GM18868 (cell line): Measurements from ENCODE around the gene RNF44.

Experiments
- ATAC-seq: cut with Tn5 transposase; IDR thresholded peaks from one replicate; pipeline ENCODE4 v1.9.1; 2021; ENCODE audit warnings: mild to moderate bottlenecking, moderate library complexity; ENCODE audit not compliant: unreplicated experiment

The RNF44 gene

DNA sequence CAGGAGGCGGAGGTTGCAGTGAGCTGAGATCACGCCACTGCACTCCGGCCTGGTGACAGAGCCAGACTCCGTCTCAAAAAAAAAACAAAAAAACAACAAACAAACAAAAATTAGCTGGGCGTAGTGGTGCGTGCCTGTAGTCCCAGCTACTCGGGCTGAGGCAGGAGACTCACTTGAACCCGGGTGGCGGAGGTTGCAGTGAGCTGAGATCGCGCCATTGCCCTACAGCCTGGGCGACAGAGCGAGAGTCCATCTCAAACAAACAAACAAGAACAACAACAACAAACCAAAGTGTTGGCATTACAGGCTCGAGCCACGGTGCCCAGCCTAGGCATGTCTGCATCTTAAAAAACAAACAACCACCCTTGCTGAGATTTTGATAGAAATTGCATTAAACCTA lies 12.2 kb downstream of the RNF44 start:
- no peak for ATAC-seq

- no peak for ATAC-seq
These were observed 13.1 kb downstream of the RNF44 start for GRCh38 chr5:176524138-176524537.

GRCh38 chr5:176521699-176522263 lies 15.4 kb downstream of the RNF44 start:
- no peak for ATAC-seq

DNA sequence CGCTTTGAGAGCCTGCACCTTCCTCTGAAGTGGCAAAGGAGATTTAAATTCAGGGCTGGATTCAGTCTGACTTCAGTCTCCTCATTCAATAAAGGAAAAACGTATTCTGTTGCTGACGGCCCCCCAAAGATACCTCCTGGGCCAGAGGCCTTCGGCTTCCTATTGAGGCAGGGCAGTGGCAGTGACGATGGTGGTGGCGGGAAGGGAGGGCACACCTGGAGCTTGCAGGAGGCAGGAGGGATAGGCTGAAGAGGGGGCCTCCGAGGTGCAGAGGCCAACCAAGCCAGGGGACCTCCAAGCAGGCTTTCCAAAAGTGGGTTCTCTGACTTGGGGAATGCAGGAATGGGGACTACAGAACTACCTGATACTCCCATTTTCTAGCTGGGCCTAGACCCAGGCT lies 15.9 kb downstream of the RNF44 start:
- ATAC-seq = no peak

DNA sequence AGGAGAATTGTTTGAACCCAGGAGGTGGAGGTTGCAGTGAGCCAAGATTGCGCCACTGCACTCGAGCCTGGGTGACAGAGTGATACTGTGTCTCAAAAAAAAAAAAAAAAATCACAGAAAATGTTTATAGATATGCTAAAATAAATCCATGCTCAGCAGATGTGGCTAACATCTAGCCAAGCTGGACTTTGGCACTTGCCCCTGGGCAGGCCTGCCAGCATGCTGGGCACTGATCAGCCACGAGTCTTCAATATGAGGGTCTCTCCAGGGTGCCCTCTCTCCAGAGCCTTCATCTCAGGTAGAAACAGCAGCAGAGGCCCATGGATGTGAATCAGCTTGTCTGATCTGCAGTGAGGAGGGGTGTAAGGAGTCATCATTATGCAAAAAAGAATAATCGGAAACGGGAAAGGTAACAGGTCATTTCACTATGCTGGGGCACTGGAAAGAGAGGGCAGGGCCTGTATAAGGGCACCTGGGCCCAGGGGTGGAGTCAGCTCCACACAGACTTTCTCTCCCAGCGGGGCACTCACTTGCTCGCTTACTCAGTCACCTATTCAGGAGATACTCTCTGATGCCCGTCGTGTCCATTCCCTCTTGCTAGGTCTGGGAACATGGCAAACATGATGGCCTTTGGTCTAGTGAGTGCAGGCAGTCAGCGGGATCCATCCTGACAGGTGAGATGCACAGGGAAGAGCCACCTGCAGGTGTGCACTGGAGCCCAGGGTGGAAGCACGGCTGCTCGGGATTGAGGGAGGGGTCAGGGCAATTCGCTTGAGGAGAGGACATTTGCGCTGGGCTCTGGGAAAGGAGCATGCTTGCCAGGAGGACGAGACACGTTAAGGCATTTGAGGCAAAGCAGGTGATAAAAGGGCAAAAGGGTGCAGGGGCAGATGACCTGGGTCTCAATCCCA lies 17.1 kb downstream of the RNF44 start:
- ATAC-seq = no peak

GRCh38 chr5:176517053-176517661 lies 20.0 kb downstream of the RNF44 start:
- ATAC-seq = no peak

- ATAC-seq = no peak
These were observed 21.8 kb downstream of the RNF44 start for GRCh38 chr5:176515396-176515795.

GRCh38 chr5:176514244-176514950 lies 22.8 kb downstream of the RNF44 start:
- ATAC-seq = no peak

GRCh38 chr5:176513788-176514187 lies 23.4 kb downstream of the RNF44 start:
- no peak for ATAC-seq

DNA sequence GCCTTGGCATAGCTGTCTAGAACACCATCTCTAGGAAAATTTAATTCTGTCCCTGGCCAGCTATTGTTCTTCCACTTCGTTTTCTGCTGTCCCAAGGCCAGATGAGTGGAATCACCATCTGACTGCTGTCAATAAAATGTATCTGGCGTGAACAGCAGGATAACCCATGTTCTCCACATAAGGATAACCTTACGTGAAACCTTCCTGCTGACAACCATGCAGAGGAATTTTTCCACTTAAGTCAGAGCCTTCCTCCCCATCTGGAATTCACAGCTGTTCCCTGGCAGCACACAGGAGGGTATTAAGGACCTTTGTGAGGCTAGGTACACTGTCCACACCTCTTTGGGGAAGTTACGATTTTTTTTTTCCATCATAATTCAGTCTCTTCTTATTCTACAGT lies 28.6 kb downstream of the RNF44 start:
- no peak for ATAC-seq

- no peak for ATAC-seq
These were observed 29.3 kb downstream of the RNF44 start for GRCh38 chr5:176507911-176508310.

GRCh38 chr5:176503496-176503895 lies 33.7 kb downstream of the RNF44 start:
- no peak for ATAC-seq

GRCh38 chr5:176501333-176501732 lies 35.9 kb downstream of the RNF44 start:
- no peak for ATAC-seq

- ATAC-seq = no peak
These were observed 36.7 kb downstream of the RNF44 start for GRCh38 chr5:176500511-176500910.

GRCh38 chr5:176499273-176499672 lies 37.9 kb downstream of the RNF44 start:
- no peak for ATAC-seq

- no peak for ATAC-seq
These were observed 39.4 kb downstream of the RNF44 start for GRCh38 chr5:176497852-176498251.

DNA sequence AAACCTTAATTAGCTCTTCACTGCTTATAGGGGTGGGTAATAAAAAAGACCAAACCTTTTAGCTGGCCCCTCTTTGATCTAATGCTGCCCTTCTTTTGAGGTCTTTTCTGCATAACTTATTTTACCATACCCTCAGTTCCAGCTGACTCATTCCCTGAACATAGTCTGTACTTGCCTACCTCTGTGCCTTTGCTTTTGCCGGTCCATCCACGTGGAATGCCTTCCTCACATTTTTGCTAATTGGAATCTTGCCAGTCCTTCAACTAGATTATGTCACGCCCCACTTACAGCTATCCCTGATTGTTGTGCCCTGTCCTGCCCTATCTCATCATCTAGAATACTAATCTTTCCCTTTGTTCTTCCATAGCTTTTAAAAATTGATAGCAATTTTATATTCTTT lies 44.8 kb downstream of the RNF44 start:
- no peak for ATAC-seq

GRCh38 chr5:176491901-176492300 lies 45.3 kb downstream of the RNF44 start:
- ATAC-seq = no peak

- no peak for ATAC-seq
These were observed 46.1 kb downstream of the RNF44 start for GRCh38 chr5:176491101-176491502.

DNA sequence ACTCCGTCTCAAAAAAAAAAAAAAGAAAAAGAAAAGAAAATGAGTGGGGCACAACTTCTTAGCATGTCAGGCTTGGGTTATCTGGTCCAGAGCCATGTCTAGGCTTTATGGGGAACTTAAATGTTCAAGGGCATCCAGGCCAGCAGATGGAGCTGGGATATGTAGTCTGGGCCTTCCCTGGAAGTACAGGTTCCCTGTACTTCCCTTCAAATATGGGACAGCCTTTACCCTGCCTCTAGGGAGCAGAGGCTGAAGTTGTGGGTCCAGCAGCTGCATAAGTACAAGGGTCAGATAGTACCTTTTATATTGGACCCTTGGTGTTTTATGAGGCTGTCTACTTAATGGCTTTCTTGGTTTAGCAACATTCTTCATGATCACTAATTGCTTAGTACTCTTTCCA lies 46.9 kb downstream of the RNF44 start:
- ATAC-seq = no peak

DNA sequence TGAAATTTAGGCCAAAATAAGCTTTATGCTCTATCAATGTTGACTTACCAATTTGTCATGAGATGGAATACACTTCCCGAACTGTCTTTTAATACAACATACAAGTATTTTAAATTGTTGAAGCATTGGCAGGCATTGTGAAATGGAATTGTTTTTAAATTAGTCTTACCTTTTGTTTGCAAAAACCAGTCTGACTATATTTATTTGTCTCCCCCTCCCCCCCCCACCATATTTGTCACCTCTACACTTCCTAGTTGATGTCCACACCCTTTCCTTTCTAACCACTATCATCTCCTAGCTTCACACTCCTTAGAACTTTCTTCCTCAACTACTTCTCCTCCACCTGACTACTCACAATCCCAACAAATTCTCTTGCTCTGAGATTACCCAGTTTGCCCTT lies 48.1 kb downstream of the RNF44 start:
- no peak for ATAC-seq
